Measurements from ENCODE around the gene FUCA2.

DNA sequence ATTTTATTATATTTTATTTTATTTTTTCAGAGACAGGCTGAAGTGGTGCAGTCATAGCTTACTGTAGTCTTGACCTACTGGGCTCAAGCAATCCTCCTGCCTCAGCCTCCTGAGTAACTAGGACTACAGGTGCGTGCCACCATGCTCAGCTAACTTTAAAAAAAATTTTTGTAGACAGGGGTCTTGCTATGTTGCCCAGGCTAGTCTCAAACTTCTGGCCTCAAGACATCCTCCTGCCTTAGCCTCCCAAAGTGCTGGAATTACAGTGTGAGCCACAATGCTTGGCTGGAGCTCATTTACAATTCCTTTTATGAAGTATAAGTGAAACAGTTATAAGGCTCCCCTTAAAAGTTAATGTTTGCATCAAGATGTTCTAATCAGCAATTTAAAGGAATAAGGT, 14.5 kb downstream of the FUCA2 start:
- TF ChIP-seq CTCF (IDR thresholded peaks at IDR 0.05) = no peak
- no peak for TF ChIP-seq POLR2A (IDR thresholded peaks at IDR 0.05)
- TF ChIP-seq POLR2AphosphoS5 (IDR thresholded peaks at IDR 0.05) = no peak
